Measurements from ENCODE around the gene WDR27. TPM values are rescaled to one million over a fixed set of nuclear protein-coding genes. Genes with fewer than 3 reads are reported as not detected.

The WDR27 gene
- total RNA-seq, 3 donors from 2014 or later: 21.3 to 68.6 (median 56.4) TPM

GRCh38 chr6:169575821-169576220 lies 126.0 kb downstream of the WDR27 start:
- no peak for DNase-seq (ENCODE audit: low spot score in 2 of 2)
- no peaks in the 10 kb centered on the region for H3K9me3 ChIP-seq
- H3K36me3 ChIP-seq: no peaks in the 10 kb centered on the region
- intact Hi-C loops (cut with DNase I; ENCODE audit: low total_unique reads): no loop called here
- H3K27ac ChIP-seq: no peak overlapping the region
- H3K27me3 ChIP-seq: no peaks in the 10 kb centered on the region
- no peaks in the 10 kb centered on the region for H3K4me1 ChIP-seq
- TF ChIP-seq POLR2A (IDR thresholded peaks at IDR 0.05): no peak
- no peak for TF ChIP-seq POLR2AphosphoS5 (IDR thresholded peaks at IDR 0.05)
- no peak for TF ChIP-seq CTCF (IDR thresholded peaks at IDR 0.05)
- no peak overlapping the region for H3K4me3 ChIP-seq

- Histone ChIP-seq H3K27ac (no peak overlapping the region), H3K36me3 (no peaks in the 10 kb centered on the region), H3K27me3 (no peaks in the 10 kb centered on the region), H3K4me1 (no peaks in the 10 kb centered on the region), H3K4me3 (no peak overlapping the region), H3K9me3 (no peaks in the 10 kb centered on the region)
- no peak for DNase-seq (ENCODE audit: low spot score in 2 of 2)
- TF ChIP-seq POLR2A (IDR thresholded peaks at IDR 0.05) (no peak), CTCF (IDR thresholded peaks at IDR 0.05) (no peak), POLR2AphosphoS5 (IDR thresholded peaks at IDR 0.05) (no peak)
- intact Hi-C loops (cut with DNase I; ENCODE audit: low total_unique reads): no loop called here
Measured at GRCh38 chr6:169575365-169575764, 126.5 kb downstream of the WDR27 start.

GRCh38 chr6:169574420-169574819 lies 127.4 kb downstream of the WDR27 start:
- DNase-seq (ENCODE audit: low spot score in 2 of 2): no peak
- no peaks in the 10 kb centered on the region for H3K27me3 ChIP-seq
- intact Hi-C loops (cut with DNase I; ENCODE audit: low total_unique reads): no loop called here
- no peak overlapping the region for H3K27ac ChIP-seq
- H3K36me3 ChIP-seq: no peaks in the 10 kb centered on the region
- H3K4me1 ChIP-seq: no peaks in the 10 kb centered on the region
- H3K9me3 ChIP-seq: no peaks in the 10 kb centered on the region
- TF ChIP-seq POLR2AphosphoS5 (IDR thresholded peaks at IDR 0.05) (no peak), CTCF (IDR thresholded peaks at IDR 0.05) (no peak), POLR2A (IDR thresholded peaks at IDR 0.05) (no peak)
- H3K4me3 ChIP-seq: no peak overlapping the region

- Histone ChIP-seq H3K4me3 (no peak overlapping the region), H3K4me1 (no peaks in the 10 kb centered on the region), H3K27ac (no peak overlapping the region), H3K9me3 (no peaks in the 10 kb centered on the region), H3K36me3 (no peaks in the 10 kb centered on the region), H3K27me3 (no peaks in the 10 kb centered on the region)
- intact Hi-C loops (cut with DNase I; ENCODE audit: low total_unique reads): no loop called here
- no peak for DNase-seq (ENCODE audit: low spot score in 2 of 2)
- no peak for TF ChIP-seq CTCF (IDR thresholded peaks at IDR 0.05)
Measured at GRCh38 chr6:169573883-169574282, 127.9 kb downstream of the WDR27 start.

- H3K36me3 ChIP-seq: no peaks in the 10 kb centered on the region
- TF ChIP-seq POLR2A (IDR thresholded peaks at IDR 0.05): no peak
- no peak for TF ChIP-seq CTCF (IDR thresholded peaks at IDR 0.05)
- no peak for TF ChIP-seq POLR2AphosphoS5 (IDR thresholded peaks at IDR 0.05)
- DNase-seq (ENCODE audit: low spot score in 2 of 2): no peak
- no peak overlapping the region for H3K4me3 ChIP-seq
- no peaks in the 10 kb centered on the region for H3K4me1 ChIP-seq
- intact Hi-C loops (cut with DNase I; ENCODE audit: low total_unique reads): no loop called here
- no peak overlapping the region for H3K27ac ChIP-seq
- H3K27me3 ChIP-seq: no peaks in the 10 kb centered on the region
- no peaks in the 10 kb centered on the region for H3K9me3 ChIP-seq
Measured at GRCh38 chr6:169571123-169571962, 130.5 kb downstream of the WDR27 start.

Measured in breast epithelium (tissue), 4 donors.